Urothelium cell line (cell line): ENCODE results near the gene RIN3.

Experiments used
- DNase-seq: peaks from one replicate; pipeline ENCODE4 v3.0.0; 2011; ENCODE audit warnings: low spot score, mixed read lengths
- FAIRE-seq: peaks from 2 replicates; lab custom pipeline; 2011; peaks lifted over from hg19 to GRCh38; lab: Jason Lieb, UNC

Gene RIN3

DNA sequence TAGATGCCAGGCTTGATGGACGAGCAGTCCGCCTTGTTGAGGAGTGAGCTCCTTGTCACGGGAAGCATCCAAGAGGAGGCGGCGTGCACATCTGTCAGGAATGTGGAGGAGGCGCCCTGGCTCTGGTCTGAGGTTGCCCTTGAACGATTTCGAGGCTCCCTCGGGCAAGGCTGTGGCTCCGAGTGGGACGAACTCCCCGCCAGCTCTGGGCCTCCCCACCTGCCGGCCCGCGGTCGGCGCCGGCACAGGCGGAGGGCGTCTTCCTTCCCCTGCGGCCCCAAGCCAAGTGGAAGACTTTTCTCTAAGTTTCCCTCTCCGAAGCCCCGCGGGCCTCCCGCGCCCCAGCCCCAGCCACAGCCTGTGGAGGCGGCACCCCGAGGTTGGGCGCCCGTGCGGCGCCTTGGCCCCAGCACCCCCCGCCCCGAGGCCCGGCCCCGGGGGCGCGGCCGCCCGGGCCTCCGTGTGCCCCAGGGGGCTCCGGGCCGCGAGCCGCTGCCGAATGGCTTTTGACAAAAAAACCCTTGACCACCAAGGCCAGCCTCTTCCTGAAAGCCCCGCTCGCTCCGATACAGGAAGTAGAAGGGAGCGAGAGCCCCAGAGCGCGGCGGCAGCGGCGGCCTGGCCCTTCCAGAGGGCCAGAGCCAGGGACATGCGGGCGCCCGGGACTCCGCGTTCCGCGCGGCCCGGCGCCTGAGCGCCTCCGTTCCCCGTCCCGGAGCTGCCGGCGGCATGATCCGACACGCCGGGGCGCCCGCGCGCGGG lies at the start of gene RIN3:
Gene RIN3, plus strand, starts transcription at position 578 of the 762 bp plus-strand sequence. Its CDS starts 152 bp downstream, at position 730.
- DNase-seq (peak; percentile 46), FAIRE-seq (no peak)

- no peak for FAIRE-seq
These were observed 49.4 kb upstream of the RIN3 start for GRCh38 chr14:92464156-92464555.

DNA sequence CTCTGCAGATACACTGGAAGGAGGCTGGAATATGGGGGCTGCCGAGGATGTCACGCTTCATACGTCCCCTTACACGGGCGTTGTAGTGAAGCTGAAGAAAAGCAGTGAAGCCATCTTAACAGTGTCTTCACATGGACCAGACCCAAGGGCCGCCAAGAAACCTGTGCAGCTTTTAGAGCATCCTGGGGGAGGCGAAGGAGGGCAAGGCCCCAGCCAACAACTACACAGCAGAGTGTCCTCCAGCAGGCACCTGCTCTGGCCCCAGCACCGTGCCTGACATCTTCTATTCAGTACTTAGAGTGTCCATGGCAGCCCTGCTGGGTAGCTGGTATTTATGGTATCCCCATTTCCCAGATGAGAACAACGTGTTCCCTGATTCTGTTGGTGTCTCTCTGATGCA lies 48.9 kb upstream of the RIN3 start:
- no peak for FAIRE-seq
- DNase-seq: no peak

More at GRCh38 chr14:92464156-92464555, 49.4 kb upstream of the RIN3 start:
- no peak for DNase-seq

GRCh38 chr14:92465353-92466055 lies 48.1 kb upstream of the RIN3 start:
- no peak for DNase-seq
- no peak for FAIRE-seq

DNA sequence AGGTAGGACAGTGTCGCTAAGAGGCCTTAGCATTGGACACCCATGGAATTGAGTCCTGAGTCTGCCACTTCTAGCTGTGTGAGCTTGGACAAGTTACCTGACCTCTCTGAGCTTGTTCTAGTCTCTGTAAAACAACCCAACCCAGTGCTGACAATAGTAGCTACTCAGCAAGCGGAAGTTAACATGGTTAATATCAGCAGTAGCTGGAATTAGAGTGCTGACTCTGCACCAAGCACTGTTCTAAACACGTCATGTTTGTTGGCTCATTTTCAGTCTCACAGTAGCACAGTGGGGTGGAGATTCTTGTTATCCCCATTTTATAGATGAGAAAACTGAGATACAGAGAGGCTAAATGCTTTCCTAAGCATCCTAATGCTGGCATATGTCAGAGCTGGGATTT lies 47.5 kb upstream of the RIN3 start:
- no peak for DNase-seq
- no peak for FAIRE-seq

DNA sequence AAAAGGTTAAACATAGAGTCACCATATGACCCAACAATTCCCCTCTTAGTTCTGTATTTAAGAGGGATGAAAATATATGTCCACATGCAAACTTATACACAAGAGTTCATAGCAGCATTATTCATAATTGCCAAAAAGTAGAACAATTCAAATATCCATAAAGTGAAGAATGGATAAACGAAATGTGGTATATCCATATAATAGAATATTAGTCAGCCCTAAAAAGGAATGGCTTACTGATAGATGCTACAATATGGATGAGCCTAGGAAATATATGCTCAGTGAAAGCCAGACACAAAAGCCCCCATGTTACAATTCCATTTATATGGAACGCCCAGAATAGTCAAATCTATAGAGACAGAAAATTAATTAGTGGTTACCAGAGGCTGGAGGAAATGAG lies 44.1 kb upstream of the RIN3 start:
- DNase-seq (no peak), FAIRE-seq (no peak)

DNA sequence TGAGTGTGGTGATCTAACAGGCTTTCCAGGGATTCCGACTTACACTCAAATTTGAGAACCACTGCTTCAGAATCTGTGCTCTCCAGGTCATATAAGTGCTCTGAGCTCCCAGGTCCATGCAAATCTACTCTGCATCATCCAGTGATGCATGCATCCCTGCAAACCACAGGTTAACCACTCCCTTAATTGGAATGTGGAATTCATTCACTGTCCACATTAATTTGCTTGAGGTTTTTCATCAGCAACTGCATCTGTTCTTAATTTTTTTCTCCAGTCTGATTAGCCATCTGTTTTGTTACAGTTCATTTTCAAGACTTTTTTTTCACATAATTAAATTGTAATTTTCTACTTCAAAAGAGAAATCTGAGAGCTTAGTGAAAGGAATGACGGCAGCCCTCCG lies 43.4 kb upstream of the RIN3 start:
- FAIRE-seq (no peak), DNase-seq (peak; percentile 40)

DNA sequence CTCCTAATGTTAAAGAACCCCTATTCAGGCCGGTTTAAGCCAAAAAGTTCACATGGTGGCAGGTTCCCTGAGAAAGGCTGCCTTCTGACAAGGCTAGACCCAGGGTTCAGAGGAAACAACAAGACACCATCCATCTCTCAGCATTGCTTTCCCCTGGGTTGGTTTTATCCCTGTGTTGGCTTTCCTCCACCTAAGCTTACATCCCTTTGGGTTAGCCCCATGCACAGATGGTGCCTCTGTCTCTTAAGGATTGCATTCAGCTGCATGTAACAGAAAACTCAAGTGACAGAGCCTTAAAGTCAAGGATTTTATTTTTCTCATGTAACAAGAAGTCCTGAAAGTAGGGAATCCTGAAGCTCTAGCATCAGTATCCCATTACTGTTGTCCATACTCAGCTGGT lies 42.8 kb upstream of the RIN3 start:
- DNase-seq (no peak), FAIRE-seq (no peak)

GRCh38 chr14:92471919-92472318 lies 41.7 kb upstream of the RIN3 start:
- peak; percentile 79 for DNase-seq
- FAIRE-seq: no peak

GRCh38 chr14:92472860-92473259 lies 40.7 kb upstream of the RIN3 start:
- FAIRE-seq (no peak), DNase-seq (no peak)

- DNase-seq: no peak
- FAIRE-seq: no peak
These were observed 40.2 kb upstream of the RIN3 start for GRCh38 chr14:92473261-92473968.

GRCh38 chr14:92473969-92474535 lies 39.5 kb upstream of the RIN3 start:
- no peak for DNase-seq
- FAIRE-seq: no peak

DNA sequence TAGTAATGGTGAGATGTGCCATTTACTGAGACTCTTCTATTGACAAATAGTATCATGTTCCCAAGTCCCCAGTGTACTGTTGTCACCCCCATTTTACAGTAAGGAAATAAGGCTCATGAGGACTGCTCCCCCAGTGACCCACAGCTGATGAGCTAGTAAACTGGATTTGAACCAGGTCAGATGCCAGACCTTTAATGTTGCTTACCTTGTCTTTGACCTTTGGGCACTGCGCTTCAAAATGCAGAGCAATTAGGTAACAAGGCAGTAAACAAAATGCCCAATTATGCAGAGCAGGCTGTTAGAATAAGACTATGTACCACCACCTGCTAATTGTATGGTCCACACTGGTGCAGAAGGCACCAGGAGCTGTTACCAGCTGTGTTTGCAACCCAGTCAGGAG lies 38.5 kb upstream of the RIN3 start:
- no peak for FAIRE-seq
- DNase-seq: no peak

DNA sequence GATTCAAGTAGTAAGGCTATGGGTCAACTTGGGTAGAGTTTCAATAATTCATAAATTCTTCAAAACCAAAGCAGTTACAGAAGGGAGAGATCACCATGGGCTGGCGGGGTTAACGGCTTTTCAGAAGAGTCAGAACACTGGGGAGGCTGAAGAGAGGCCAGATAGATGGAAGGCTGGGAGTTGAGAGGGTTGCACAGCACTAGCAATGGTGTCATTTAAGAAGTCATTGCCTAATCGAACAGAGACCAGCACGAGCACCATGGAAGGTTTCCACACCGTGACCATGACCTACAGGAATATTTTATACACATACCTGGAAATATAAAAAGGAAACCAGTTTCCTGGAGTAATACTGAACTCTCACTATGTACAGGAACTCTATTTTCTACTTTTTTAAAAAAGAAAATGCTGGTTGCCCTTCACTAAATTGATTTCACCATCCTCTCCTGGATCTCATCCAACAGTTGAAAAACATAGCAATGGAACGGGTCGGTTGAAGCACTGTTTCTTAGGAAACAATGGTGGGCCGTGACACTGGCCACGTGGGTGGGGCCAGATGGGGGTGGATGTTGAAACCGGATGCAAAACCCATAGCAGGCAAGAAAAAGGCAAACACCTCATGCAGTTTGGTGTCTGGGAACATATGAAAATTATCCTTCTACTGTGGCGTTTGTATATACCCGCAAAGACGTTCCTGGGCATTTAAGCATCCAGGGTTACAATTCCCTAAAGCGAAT lies 38.0 kb upstream of the RIN3 start:
- DNase-seq: no peak
- no peak for FAIRE-seq

- DNase-seq (no peak), FAIRE-seq (no peak)
These were observed 32.7 kb upstream of the RIN3 start for GRCh38 chr14:92480856-92481255.

DNA sequence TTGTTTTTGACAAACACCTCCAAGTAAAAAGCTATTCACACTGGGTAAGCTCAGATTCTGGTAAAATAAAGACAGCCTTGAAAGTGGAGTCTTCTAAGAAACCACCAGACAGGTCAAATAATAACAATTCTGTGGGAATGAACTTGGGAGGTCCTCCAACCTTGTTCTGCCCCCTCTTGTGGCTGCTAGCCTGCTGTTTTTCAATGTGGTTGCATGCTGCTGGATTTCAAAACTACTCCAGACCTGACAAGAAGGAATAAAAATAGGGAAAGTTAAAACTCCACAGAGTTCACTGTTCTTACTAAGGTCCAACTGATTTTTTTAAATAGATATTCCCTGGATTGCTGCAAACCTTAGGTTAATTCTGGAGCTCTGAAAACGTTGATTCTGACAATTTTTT lies 32.2 kb upstream of the RIN3 start:
- DNase-seq: no peak

DNA sequence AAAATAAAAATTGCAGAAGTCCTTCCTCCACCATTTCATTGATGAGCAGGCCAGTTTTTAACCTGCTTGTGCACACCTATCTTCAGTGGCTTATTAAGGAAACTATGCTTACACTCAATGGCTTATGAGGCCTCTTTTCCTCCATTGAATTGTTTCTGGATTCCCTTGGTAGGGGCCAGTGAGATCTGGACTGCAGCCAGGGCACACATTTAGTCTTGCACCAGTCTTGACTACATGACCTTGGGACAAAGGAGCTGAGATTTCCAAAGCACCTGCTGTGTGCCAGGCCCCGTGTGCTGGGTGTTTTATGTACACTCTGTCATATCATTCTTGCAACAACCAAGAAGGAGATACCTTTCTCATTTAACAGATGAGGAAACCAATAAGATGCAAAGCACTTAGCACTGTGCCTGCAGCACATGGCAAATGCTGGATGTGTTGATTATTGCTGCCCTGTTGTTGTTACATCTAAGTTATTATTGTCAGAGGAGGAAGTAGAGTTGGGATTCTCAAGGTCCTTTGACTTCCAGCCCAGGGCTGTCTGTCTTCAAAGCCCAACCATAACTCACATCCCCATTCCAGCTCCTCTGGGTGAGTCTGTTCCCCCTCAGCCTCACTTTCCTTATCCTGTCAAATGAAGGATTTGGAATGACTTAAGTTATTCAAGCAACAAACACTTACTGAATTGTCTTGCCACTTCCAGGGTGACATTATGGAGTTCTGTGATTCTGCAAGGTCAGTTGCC lies 31.6 kb upstream of the RIN3 start:
- no peak for DNase-seq

More for the DNA sequence above, 32.2 kb upstream of the RIN3 start:
- no peak for FAIRE-seq

GRCh38 chr14:92482621-92483319 lies 30.8 kb upstream of the RIN3 start:
- DNase-seq (no peak), FAIRE-seq (no peak)

More for the DNA sequence above, 31.6 kb upstream of the RIN3 start:
- FAIRE-seq: no peak

DNA sequence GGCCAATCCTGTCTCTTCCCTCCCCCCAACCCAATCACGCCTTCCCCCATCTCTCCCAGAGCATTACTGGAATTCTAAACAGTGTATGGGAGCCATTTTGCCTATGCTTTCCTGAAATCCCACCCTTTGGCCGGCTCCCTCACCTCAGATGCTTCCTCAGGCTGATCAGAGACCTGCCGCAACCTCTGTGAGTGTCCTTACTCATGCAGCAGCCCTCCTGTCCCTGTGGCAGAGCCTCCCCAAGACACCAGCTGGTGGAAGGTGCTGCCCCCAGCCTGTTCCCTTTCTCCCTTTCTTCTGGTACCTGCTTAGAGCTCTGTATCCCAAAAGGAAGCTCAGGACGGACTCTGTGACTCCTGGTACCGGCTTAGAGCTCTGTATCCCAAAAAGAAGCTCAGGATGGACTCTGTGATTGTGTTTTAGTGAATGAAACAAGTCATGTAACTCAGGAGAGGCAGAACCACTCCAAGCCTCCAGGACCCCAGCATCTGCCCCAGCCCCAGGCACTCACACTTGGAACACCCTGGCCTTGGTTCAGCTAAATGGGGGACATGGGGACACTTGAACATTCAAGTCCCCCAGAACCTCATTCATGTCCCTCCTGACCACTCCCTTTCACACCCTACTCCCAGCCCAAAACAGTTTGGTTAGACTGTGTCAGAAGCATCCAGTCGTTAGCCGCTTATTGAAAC lies 29.3 kb upstream of the RIN3 start:
- DNase-seq (no peak), FAIRE-seq (no peak)
